Neural cell (in vitro differentiated cells): ENCODE measurements around the gene NEURL1. TPM values are rescaled to one million over a fixed set of nuclear protein-coding genes. Genes with fewer than 3 reads are reported as not detected.

Source experiments
- H2AFZ ChIP-seq: fragments of 200-600, 300-800 bp; sonication (generic), shearing (Covaris generic); 2 replicates; pipeline ENCODE4 v1.6.0; 2014; ENCODE audit warnings: low read depth, mild to moderate bottlenecking, antibody characterized with exemption, low read length, moderate library complexity
- H3F3A ChIP-seq: fragments of 200-600 bp; shearing (Covaris generic); 2 replicates; pipeline ENCODE4 v1.6.1; 2016; ENCODE audit warnings: mild to moderate bottlenecking, moderate library complexity, mixed read lengths, antibody characterized with exemption, low read length; ENCODE audit not compliant: insufficient read depth, poor library complexity, severe bottlenecking
- H3K27ac ChIP-seq: fragments of 200-600, 300-800 bp; sonication (generic), shearing (Covaris generic); 2 replicates; pipeline ENCODE4 v1.5.1; 2014; ENCODE audit warnings: mild to moderate bottlenecking, low read length, moderate library complexity
- H3K27me3 ChIP-seq: fragments of 300-800, 200-600 bp; sonication (generic), shearing (Covaris generic); 2 replicates; pipeline ENCODE4 v1.6.0; 2014; ENCODE audit warnings: mild to moderate bottlenecking, low read depth, low read length, moderate library complexity; ENCODE audit not compliant: insufficient read depth
- H3K36me3 ChIP-seq: fragments of 300-800, 200-600 bp; sonication (generic), shearing (Covaris generic); 2 replicates; pipeline ENCODE4 v1.5.1; 2014; ENCODE audit warnings: mild to moderate bottlenecking, antibody characterized with exemption, low read length, moderate library complexity; ENCODE audit not compliant: insufficient read depth
- H3K4me2 ChIP-seq: fragments of 300-800, 200-600 bp; sonication (generic), shearing (Covaris generic); 2 replicates; pipeline ENCODE4 v1.6.0; 2014; ENCODE audit warnings: mild to moderate bottlenecking, low read length
- H3K4me3 ChIP-seq: fragments of 300-800, 200-600 bp; sonication (generic), shearing (Covaris generic); 2 replicates; pipeline ENCODE4 v1.5.1; 2014; ENCODE audit warnings: mild to moderate bottlenecking, low read length, moderate library complexity
- H3K79me2 ChIP-seq: fragments of 200-600 bp; shearing (Covaris generic); replicated peaks from 2 replicates; pipeline ENCODE4 v1.6.0; 2014; ENCODE audit warnings: mild to moderate bottlenecking, low read length, moderate library complexity; ENCODE audit not compliant: insufficient read depth
- H3K9ac ChIP-seq: fragments of 300-800, 200-600 bp; sonication (generic), shearing (Covaris generic); 2 replicates; pipeline ENCODE4 v1.6.1; 2016; ENCODE audit warnings: mild to moderate bottlenecking, low read length, mixed read lengths
- H3K9me2 ChIP-seq: fragments of 200-600 bp; shearing (Covaris generic); 2 replicates; pipeline ENCODE4 v1.6.1; 2016; ENCODE audit warnings: mild to moderate bottlenecking, low read length, mixed read lengths; ENCODE audit not compliant: insufficient read depth
- H3K9me3 ChIP-seq: fragments of 200-600, 300-800 bp; sonication (generic), shearing (Covaris generic); 2 replicates; pipeline ENCODE4 v1.6.1; 2016; ENCODE audit warnings: mild to moderate bottlenecking, mixed run types, low read length, moderate library complexity, mixed read lengths
- H4K20me1 ChIP-seq: fragments of 200-600 bp; shearing (Covaris generic); 2 replicates; pipeline ENCODE4 v1.6.1; 2016; ENCODE audit warnings: mild to moderate bottlenecking, mixed run types; ENCODE audit not compliant: insufficient read depth
- EP300 ChIP-seq: fragments of 450-650 bp; conservative IDR thresholded peaks from 2 replicates; pipeline ENCODE4 v1.6.1; 2014; ENCODE audit warnings: antibody characterized with exemption, mild to moderate bottlenecking, moderate library complexity; ENCODE audit not compliant: poor library complexity, severe bottlenecking
- EZH2 ChIP-seq: fragments of 200-600, 300-800 bp; shearing (Covaris generic), sonication (generic); IDR thresholded peaks from 2 replicates; pipeline ENCODE4 v1.6.1; 2014; ENCODE audit warnings: antibody characterized with exemption, low read length, borderline replicate concordance, mild to moderate bottlenecking; ENCODE audit not compliant: insufficient read depth, poor library complexity, severe bottlenecking
- MXI1 ChIP-seq: fragments of 450-650 bp; conservative IDR thresholded peaks from 2 replicates; pipeline ENCODE4 v1.6.1; 2014; ENCODE audit warnings: antibody characterized with exemption, mild to moderate bottlenecking; ENCODE audit not compliant: poor library complexity, severe bottlenecking
- POLR2AphosphoS5 ChIP-seq: IDR thresholded peaks from 2 replicates; pipeline ENCODE4 v1.6.1; 2012
- RAD21 ChIP-seq: fragments of 450-650 bp; conservative IDR thresholded peaks from 2 replicates; pipeline ENCODE4 v1.6.1; 2014; ENCODE audit warnings: antibody characterized with exemption, mild to moderate bottlenecking, moderate library complexity
- SMC3 ChIP-seq: fragments of 450-650 bp; conservative IDR thresholded peaks from 2 replicates; pipeline ENCODE4 v1.6.1; 2014; ENCODE audit warnings: antibody characterized with exemption, mild to moderate bottlenecking, moderate library complexity; ENCODE audit not compliant: poor library complexity
- TAF1 ChIP-seq: IDR thresholded peaks from 2 replicates; pipeline ENCODE4 v1.6.1; 2012; ENCODE audit warnings: low read depth
- polyA plus RNA-seq: library from polyadenylated mRNA; depleted of rRNA; stranded (reverse); fragments of >200 nt; gene quantifications from 2 replicates; pipeline ENCODE4 v1.2.3, GENCODE V29; 2014
- TF ChIP-seq, protein P1 (sequence below): fragments of 450-650 bp; IDR thresholded peaks from 2 replicates; pipeline ENCODE4 v1.5.1; 2014; ENCODE audit warnings: antibody characterized with exemption, mild to moderate bottlenecking, moderate library complexity; ENCODE audit not compliant: poor library complexity, severe bottlenecking
- TF ChIP-seq, protein P2 (sequence below): IDR thresholded peaks from 2 replicates; pipeline ENCODE4 v1.6.1; 2012; ENCODE audit warnings: borderline replicate concordance

Gene NEURL1
- polyA plus RNA-seq, 1 donor from 2014 or later = 12.3 TPM

DNA sequence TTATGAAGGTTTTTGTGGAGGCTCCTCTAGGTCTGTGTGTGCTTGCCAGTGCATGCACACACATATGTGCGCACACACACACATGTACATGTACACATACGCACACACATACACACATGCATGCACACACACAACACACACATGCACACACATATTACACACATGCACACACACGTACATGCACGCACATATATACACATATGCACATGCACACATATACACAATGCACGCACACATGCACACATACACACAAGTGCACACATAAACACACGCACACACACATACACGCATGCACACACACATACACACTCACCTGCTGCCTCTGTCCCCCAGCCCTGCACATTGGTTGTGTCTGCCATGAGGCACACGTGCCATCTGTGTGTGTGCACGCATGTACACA lies 66.3 kb downstream of the NEURL1 start:
- H3K27me3 ChIP-seq = no peaks in the 10 kb centered on the region
- H3K9me3 ChIP-seq = no peaks in the 10 kb centered on the region
- H3K9ac ChIP-seq = no peak overlapping the region
- peaks cover 3% of the 10 kb centered on the region for H4K20me1 ChIP-seq
- H3K27ac ChIP-seq = no peak overlapping the region
- no peak overlapping the region for H2AFZ ChIP-seq
- no peaks in the 10 kb centered on the region for H3K9me2 ChIP-seq
- H3K4me3 ChIP-seq = no peak overlapping the region
- no peaks in the 10 kb centered on the region for H3K79me2 ChIP-seq
- no peak overlapping the region for H3K4me2 ChIP-seq
- no peak for TF ChIP-seq MXI1
- no peak for TF ChIP-seq EP300
- TF ChIP-seq, protein P1, sequence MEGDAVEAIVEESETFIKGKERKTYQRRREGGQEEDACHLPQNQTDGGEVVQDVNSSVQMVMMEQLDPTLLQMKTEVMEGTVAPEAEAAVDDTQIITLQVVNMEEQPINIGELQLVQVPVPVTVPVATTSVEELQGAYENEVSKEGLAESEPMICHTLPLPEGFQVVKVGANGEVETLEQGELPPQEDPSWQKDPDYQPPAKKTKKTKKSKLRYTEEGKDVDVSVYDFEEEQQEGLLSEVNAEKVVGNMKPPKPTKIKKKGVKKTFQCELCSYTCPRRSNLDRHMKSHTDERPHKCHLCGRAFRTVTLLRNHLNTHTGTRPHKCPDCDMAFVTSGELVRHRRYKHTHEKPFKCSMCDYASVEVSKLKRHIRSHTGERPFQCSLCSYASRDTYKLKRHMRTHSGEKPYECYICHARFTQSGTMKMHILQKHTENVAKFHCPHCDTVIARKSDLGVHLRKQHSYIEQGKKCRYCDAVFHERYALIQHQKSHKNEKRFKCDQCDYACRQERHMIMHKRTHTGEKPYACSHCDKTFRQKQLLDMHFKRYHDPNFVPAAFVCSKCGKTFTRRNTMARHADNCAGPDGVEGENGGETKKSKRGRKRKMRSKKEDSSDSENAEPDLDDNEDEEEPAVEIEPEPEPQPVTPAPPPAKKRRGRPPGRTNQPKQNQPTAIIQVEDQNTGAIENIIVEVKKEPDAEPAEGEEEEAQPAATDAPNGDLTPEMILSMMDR = no peak
- no peak for TF ChIP-seq RAD21
- TF ChIP-seq, protein P2, sequence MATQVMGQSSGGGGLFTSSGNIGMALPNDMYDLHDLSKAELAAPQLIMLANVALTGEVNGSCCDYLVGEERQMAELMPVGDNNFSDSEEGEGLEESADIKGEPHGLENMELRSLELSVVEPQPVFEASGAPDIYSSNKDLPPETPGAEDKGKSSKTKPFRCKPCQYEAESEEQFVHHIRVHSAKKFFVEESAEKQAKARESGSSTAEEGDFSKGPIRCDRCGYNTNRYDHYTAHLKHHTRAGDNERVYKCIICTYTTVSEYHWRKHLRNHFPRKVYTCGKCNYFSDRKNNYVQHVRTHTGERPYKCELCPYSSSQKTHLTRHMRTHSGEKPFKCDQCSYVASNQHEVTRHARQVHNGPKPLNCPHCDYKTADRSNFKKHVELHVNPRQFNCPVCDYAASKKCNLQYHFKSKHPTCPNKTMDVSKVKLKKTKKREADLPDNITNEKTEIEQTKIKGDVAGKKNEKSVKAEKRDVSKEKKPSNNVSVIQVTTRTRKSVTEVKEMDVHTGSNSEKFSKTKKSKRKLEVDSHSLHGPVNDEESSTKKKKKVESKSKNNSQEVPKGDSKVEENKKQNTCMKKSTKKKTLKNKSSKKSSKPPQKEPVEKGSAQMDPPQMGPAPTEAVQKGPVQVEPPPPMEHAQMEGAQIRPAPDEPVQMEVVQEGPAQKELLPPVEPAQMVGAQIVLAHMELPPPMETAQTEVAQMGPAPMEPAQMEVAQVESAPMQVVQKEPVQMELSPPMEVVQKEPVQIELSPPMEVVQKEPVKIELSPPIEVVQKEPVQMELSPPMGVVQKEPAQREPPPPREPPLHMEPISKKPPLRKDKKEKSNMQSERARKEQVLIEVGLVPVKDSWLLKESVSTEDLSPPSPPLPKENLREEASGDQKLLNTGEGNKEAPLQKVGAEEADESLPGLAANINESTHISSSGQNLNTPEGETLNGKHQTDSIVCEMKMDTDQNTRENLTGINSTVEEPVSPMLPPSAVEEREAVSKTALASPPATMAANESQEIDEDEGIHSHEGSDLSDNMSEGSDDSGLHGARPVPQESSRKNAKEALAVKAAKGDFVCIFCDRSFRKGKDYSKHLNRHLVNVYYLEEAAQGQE = no peak
- TF ChIP-seq POLR2AphosphoS5 = no peak
- TF ChIP-seq TAF1 = no peak
- TF ChIP-seq SMC3 = no peak
- TF ChIP-seq EZH2 = no peak
- H3K36me3 ChIP-seq = no peaks in the 10 kb centered on the region
- H3F3A ChIP-seq = no peaks in the 10 kb centered on the region

DNA sequence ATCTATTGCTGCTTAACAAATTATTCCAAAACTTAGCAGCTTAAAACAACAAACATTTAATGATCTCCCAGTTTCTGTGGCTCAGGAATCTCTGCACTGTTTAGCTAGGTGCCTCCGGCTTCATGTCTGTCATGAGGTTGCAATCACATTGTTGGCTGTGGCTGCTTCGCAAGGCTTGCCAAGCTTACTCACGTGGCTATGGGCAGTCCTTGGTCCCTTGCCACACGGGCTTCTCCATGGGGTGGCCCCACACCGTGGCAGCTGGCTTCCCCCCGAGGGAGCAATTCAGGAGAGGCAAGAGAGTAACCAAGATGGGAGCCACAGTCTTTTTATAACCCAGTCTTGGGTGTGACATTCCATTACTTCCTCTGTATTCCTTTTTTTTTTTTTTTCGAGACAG lies 67.4 kb downstream of the NEURL1 start:
- H4K20me1 ChIP-seq = peaks cover 3% of the 10 kb centered on the region
- no peaks in the 10 kb centered on the region for H3K36me3 ChIP-seq
- H3K79me2 ChIP-seq = no peaks in the 10 kb centered on the region
- H3K27ac ChIP-seq = no peak overlapping the region
- no peaks in the 10 kb centered on the region for H3K9me3 ChIP-seq
- H3K27me3 ChIP-seq = no peaks in the 10 kb centered on the region
- H3K9me2 ChIP-seq = no peaks in the 10 kb centered on the region
- no peak overlapping the region for H3K4me3 ChIP-seq
- H3K9ac ChIP-seq = no peak overlapping the region
- TF ChIP-seq, protein P1 = no peak
- TF ChIP-seq MXI1 = no peak
- TF ChIP-seq RAD21 = no peak
- TF ChIP-seq EZH2 = no peak
- TF ChIP-seq, protein P2 = no peak
- no peak for TF ChIP-seq EP300
- no peak for TF ChIP-seq TAF1
- TF ChIP-seq SMC3 = no peak
- no peak for TF ChIP-seq POLR2AphosphoS5
- H3F3A ChIP-seq = no peaks in the 10 kb centered on the region
- no peak overlapping the region for H2AFZ ChIP-seq
- no peak overlapping the region for H3K4me2 ChIP-seq
